Measurements from ENCODE around the gene YY1. TPM values are rescaled to one million over a fixed set of nuclear protein-coding genes. Genes with fewer than 3 reads are reported as not detected.

YY1 gene
- total RNA-seq, 2 experiments from 2014 or later = 86.4 to 89.6 TPM

GRCh38 chr14:100329233-100330006 is 90.5 kb downstream of the YY1 start:
- H3K27me3 Mint-ChIP-seq = no peaks in the 10 kb centered on the region
- H3K36me3 Mint-ChIP-seq = peaks cover 2% of the 10 kb centered on the region
- POLR2A ChIA-PET = no interaction called here
- ATAC-seq (ENCODE audit: low read depth) (no peak), DNase-seq (no peak)
- H3K27ac Mint-ChIP-seq = no peak overlapping the region
- H3K4me1 Mint-ChIP-seq = no peaks in the 10 kb centered on the region
- H3K4me3 Mint-ChIP-seq = no peak overlapping the region
- no peaks in the 10 kb centered on the region for H3K9me3 Mint-ChIP-seq

GRCh38 chr14:100330007-100330344 is 91.0 kb downstream of the YY1 start:
- Mint-ChIP-seq H3K27ac (no peak overlapping the region), H3K4me3 (no peak overlapping the region), H3K9me3 (no peaks in the 10 kb centered on the region), H3K27me3 (no peaks in the 10 kb centered on the region), H3K36me3 (peaks cover 5% of the 10 kb centered on the region), H3K4me1 (no peaks in the 10 kb centered on the region)
- DNase-seq (no peak), ATAC-seq (ENCODE audit: low read depth) (no peak)
- POLR2A ChIA-PET = no interaction called here

- no peaks in the 10 kb centered on the region for H3K27me3 Mint-ChIP-seq
- DNase-seq = no peak
- no peak overlapping the region for H3K27ac Mint-ChIP-seq
- no peaks in the 10 kb centered on the region for H3K9me3 Mint-ChIP-seq
- no peak overlapping the region for H3K4me3 Mint-ChIP-seq
- no peak for ATAC-seq (ENCODE audit: low read depth)
- POLR2A ChIA-PET = no interaction called here
- H3K4me1 Mint-ChIP-seq = no peaks in the 10 kb centered on the region
- H3K36me3 Mint-ChIP-seq = peaks cover 5% of the 10 kb centered on the region
These were observed 91.5 kb downstream of the YY1 start for GRCh38 chr14:100330388-100330931.

GRCh38 chr14:100332071-100332639 is 93.2 kb downstream of the YY1 start:
- no peak for DNase-seq
- POLR2A ChIA-PET = no interaction called here
- peaks cover 15% of the 10 kb centered on the region for H3K36me3 Mint-ChIP-seq
- no peaks in the 10 kb centered on the region for H3K27me3 Mint-ChIP-seq
- no peaks in the 10 kb centered on the region for H3K4me1 Mint-ChIP-seq
- no peaks in the 10 kb centered on the region for H3K9me3 Mint-ChIP-seq
- no peak overlapping the region for H3K4me3 Mint-ChIP-seq
- peak overlapping the region; percentile 30 for H3K27ac Mint-ChIP-seq
- ATAC-seq (ENCODE audit: low read depth) = no peak

Small RNAs within 50 kb of the gene (microRNA-seq; reads per million reads assigned to microRNA genes)
- gene MIR345 (39.3 reads per million, percentile 41 among the genes with 10 or more reads in this experiment), gene MIR6764 (not detected)

Other genes with a start within 250 kb of the YY1 start
- gene EVL, start 173.7 kb upstream of the YY1 start, total RNA-seq = 1,000 to 10,000 TPM; 1,124 to 1,144 TPM
- under 1 TPM; 0.14 to 0.28 TPM for gene DEGS2, start 79.5 kb upstream of the YY1 start, total RNA-seq
- gene SLC25A29, start 67.3 kb downstream of the YY1 start, total RNA-seq = 10 to 100 TPM; 17.3 to 18.1 TPM
- gene SLC25A47, start 84.2 kb downstream of the YY1 start, total RNA-seq = not detected
- 1 to 10 TPM; 6.1 to 8.4 TPM for gene WDR25, start 137.3 kb downstream of the YY1 start, total RNA-seq